HG03378 (cell line): ENCODE measurements around the gene PODNL1.

Source experiments
- ATAC-seq: cut with Tn5 transposase; IDR thresholded peaks from one replicate; pipeline ENCODE4 v1.9.1; 2021; ENCODE audit warnings: mild to moderate bottlenecking, moderate library complexity; ENCODE audit not compliant: unreplicated experiment

The PODNL1 gene

GRCh38 chr19:13938301-13939064 lies at the start of gene PODNL1:
PODNL1 (minus strand) TSS chr19:13938417; CDS start chr19:13938181, 236 bp downstream.
- no peak for ATAC-seq

GRCh38 chr19:13987101-13987890 lies 49.1 kb upstream of the PODNL1 start:
- ATAC-seq = no peak

GRCh38 chr19:13986348-13986904 lies 48.2 kb upstream of the PODNL1 start:
- peak; percentile 63 for ATAC-seq

- ATAC-seq = no peak
These were observed 47.6 kb upstream of the PODNL1 start for GRCh38 chr19:13985771-13986347.

GRCh38 chr19:13984875-13985741 lies 46.9 kb upstream of the PODNL1 start:
- ATAC-seq = no peak

GRCh38 chr19:13984186-13984585 lies 46.0 kb upstream of the PODNL1 start:
- ATAC-seq = no peak

GRCh38 chr19:13983213-13983889 lies 45.1 kb upstream of the PODNL1 start:
- no peak for ATAC-seq

- no peak for ATAC-seq
These were observed 44.6 kb upstream of the PODNL1 start for GRCh38 chr19:13982773-13983172.

GRCh38 chr19:13981988-13982501 lies 43.8 kb upstream of the PODNL1 start:
- ATAC-seq = no peak

GRCh38 chr19:13981467-13981866 lies 43.2 kb upstream of the PODNL1 start:
- ATAC-seq = no peak

GRCh38 chr19:13981021-13981420 lies 42.8 kb upstream of the PODNL1 start:
- ATAC-seq = no peak

- ATAC-seq = no peak
These were observed 42.1 kb upstream of the PODNL1 start for GRCh38 chr19:13980340-13980739.

- ATAC-seq = no peak
These were observed 41.5 kb upstream of the PODNL1 start for GRCh38 chr19:13979686-13980085.

GRCh38 chr19:13979244-13979615 lies 41.0 kb upstream of the PODNL1 start:
- no peak for ATAC-seq

- ATAC-seq = no peak
These were observed 40.4 kb upstream of the PODNL1 start for GRCh38 chr19:13978351-13979243.

- ATAC-seq = no peak
These were observed 39.6 kb upstream of the PODNL1 start for GRCh38 chr19:13977803-13978202.

- no peak for ATAC-seq
These were observed 38.2 kb upstream of the PODNL1 start for GRCh38 chr19:13976446-13976845.

GRCh38 chr19:13975870-13976269 lies 37.7 kb upstream of the PODNL1 start:
- no peak for ATAC-seq

GRCh38 chr19:13974073-13974472 lies 35.9 kb upstream of the PODNL1 start:
- ATAC-seq = no peak
